ENCODE data around the gene SLC26A6.

DNA sequence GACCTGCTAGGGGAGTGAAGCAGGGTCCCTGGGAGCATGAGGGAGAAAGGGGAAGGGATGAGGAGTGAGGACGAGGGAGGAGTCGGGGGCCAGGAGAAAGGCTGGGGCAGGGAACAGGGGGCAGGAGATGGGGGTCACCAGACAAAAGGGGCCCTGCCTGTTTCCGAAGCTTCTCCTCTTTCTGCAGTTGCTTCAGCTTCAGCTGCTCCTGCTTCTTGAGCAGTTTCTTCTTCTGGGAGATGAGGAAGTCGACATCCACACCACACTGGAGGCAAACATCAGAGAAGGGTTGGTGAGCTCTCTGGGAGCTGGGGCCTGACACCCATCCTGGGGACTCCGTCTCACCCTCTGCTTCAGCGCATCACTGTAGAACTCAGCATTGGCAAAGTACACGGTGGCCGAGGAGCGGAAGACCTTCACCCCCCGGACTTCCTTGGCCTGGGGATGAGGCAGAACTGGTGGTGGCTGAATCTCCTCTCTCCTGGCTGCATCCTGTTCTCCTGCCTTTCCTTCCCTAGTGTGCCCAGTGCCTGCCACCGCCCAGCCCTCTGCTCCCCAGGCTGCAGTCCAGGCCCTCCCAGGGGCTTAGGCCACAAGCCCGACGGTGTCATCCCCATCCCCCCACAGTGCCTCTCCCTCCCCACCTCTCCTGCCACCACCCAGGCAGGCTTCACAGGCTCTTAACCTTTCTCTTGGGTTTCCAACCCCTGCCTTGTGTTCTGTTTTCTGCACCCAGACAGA is 6.8 kb downstream of the SLC26A6 start:
- TF ChIP-seq, protein P1, sequence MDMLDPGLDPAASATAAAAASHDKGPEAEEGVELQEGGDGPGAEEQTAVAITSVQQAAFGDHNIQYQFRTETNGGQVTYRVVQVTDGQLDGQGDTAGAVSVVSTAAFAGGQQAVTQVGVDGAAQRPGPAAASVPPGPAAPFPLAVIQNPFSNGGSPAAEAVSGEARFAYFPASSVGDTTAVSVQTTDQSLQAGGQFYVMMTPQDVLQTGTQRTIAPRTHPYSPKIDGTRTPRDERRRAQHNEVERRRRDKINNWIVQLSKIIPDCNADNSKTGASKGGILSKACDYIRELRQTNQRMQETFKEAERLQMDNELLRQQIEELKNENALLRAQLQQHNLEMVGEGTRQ (IDR thresholded peaks at IDR 0.05; ENCODE audit: borderline replicate concordance, low read depth, low read length), result no peak
- no peak for TF ChIP-seq MXI1 (IDR thresholded peaks at IDR 0.05; ENCODE audit: low read depth, low read length)
- no peak for TF ChIP-seq CTCF (IDR thresholded peaks at IDR 0.05)
- no peak for TF ChIP-seq SIN3A (IDR thresholded peaks at IDR 0.05; ENCODE audit: borderline replicate concordance, low read depth, low read length)
- no peak for TF ChIP-seq REST (IDR thresholded peaks at IDR 0.05; ENCODE audit: low read depth, low read length)
- TF ChIP-seq TAF1 (IDR thresholded peaks at IDR 0.05; ENCODE audit: borderline replicate concordance, low read depth, low read length), result no peak
- TF ChIP-seq POLR2AphosphoS5 (IDR thresholded peaks at IDR 0.05; ENCODE audit: low read depth, low read length), result no peak
- TF ChIP-seq GABPA (IDR thresholded peaks at IDR 0.05; ENCODE audit: low read depth), result no peak
- TF ChIP-seq EP300 (IDR thresholded peaks at IDR 0.05; ENCODE audit: borderline replicate concordance in 1 of 2, low read depth in 1 of 2, low read length in 1 of 2), result no peak

Measured in SK-N-SH (cell line).